NCI-H1092 treated with DMSO at 0.1 percent for 48 hours (cell line): ENCODE results near the gene ZNF740.
"Not testable (repeated sequence)": the region's sequence is repeated elsewhere in the genome, so short reads cannot be mapped to it uniquely, and the experiment has no call there.

Experiments
- DNase-seq: peaks from one replicate; lab custom pipeline; 2025; lab: John Stamatoyannopoulos, UW

The ZNF740 gene

DNA sequence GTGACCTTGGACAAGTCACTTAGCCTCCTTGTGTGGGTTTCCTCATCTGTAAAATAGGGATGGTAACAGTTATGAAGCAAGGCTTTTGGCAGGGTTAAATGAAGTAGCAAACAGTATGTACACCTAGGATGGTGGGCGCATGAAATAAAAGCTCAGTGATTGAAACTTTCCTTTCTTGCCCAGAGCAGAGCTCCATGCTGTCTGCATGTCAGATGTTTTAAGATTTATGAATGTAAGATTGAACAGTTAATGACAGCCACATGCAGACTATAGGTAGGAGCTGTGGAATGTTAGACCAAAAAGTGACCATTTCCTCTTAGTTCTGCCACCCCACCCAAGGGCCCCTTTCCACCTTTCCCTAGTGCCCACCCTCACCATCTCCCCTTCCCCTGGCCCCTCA is 14.5 kb downstream of the ZNF740 start:
- DNase-seq: no peak

DNA sequence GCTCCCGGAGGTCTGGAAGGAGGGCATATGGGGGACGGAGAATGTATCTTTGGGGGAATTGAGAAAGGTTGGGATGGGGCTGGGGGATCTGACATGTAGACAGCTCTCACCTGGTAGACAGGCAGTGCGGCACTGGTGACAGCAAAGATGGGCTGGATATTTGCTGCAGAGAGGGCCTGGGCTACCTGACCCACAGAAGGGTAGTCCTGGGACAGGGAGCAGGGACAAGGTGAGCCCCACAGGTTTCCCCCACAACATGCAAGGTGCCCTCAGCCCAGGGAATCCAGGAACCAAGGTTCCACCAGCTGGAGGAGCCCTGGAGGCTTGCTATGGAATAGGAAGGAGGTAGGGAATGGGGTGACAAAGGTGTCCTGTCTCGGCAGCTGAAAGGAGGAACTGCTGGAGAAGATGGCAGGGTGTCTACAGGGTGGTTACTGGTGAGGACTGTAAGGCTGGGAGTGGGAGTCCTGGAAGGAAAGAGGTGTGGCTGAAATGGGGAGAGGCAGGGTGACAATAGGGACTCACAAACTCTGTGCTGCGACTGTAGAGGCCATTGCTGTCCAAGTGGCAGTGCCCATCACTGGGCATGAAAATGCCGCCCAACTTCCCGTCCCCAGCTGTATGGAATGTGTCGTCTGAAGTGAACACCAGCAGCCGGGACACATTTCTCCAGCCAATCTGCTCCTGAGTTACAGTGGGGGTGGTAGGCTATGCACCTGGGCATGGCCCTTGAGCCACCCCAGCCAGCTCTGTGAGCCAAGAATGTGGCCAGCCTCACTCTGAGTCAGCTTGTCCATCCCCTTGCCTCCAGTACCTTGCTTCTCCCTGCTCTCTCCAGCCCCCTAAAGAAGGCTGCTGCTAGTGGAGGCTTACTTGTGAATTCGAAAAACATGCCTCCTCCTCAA is 15.2 kb downstream of the ZNF740 start:
- no peak for DNase-seq

DNA sequence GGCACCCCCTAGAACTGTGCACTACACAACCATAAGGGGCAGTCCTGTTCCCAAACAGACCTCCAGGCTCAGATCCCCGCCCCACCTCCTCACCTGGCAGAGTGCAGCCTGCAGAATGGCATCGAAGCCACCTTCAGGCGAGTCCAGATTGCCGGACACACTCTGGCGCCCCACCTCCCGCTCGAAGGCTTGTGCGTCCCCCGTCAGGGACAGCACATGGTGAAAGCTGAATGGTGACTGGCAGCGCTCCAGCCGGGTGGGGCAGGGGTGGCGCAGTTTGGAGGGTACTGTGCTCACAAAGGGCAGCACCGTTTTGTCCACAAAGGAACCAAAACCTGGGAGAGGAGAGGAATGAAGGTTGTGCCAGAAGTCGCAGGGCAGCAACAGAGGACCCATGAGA is 16.0 kb downstream of the ZNF740 start:
- DNase-seq: no peak

DNA sequence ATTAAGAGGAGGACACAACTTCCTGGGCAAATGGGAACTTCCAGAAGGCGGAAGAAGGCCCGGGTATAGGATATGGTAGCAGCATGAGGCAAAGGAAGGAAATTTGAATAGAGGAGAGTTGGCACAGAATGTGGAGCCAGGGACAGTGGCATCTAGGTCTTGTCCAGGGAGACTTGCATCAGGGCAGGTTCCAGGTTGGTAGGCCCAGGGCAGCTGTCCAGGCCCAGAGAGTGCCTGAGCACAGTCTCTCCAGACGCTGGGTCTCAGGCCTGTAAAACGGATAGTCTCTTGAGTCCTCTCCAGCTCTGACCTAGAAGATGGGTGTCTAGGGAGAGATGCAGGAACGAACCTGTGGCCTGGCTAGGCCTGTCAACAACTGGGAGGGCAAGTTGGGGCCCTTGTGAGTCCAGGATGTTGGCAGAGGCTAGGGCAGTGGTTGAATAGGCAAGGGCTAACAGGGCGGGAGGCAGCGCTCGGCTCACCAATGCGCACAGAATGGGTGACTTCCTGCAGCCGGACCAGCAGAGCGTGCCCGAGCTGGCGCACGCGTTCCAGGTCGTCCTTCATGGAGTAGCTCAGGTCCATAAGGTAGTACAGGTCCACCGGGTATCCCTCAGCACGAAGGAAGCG is 16.6 kb downstream of the ZNF740 start:
- no peak for DNase-seq

DNA sequence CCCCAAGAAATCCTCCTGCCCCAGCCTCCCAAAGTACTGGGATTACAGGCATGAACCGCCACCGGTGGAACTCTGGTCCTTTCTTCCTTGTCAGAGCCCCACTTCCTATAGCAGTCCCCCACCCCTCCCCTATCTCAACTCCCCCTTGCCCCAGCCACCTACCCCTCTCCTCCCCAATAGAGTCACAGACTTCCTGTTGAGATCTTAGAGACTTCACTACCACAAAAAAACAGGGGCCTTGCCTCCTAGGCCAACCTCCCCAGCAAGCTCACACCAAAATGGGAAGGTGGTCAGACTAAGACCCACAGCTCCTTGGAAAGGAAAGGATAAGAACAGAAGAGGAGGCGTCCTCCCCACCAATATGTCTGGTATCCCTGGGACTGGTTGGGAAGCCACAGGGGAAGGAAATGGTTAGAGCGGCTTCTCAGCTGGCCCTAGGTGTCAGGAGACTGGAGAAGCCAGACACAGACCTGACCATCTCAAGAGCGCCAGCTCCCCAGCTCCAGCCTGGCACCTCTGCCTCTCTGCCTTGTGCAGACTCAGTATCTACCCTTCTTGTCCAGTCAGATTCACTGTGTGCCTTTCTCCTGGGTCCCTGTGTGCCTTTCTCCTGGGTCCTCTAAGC is 18.1 kb downstream of the ZNF740 start:
- DNase-seq: no peak

DNA sequence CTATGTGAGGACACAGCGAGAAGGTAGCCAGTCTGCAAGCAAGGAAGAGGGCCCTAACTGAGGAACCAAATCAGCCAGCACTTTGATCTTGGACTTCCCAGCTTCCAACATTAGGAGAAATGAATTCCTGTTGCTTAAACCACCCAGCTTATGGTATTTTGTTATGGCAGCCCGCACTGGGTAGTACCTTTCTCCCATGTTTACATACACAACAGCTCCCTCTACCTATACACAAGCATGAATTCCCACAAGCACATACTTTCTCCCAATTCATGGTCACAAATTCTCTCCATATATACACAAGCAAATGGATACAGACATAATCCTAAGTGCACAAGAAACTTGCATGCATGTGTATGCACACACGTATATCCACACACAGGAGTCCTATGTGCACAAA is 19.2 kb downstream of the ZNF740 start:
- no peak for DNase-seq

DNA sequence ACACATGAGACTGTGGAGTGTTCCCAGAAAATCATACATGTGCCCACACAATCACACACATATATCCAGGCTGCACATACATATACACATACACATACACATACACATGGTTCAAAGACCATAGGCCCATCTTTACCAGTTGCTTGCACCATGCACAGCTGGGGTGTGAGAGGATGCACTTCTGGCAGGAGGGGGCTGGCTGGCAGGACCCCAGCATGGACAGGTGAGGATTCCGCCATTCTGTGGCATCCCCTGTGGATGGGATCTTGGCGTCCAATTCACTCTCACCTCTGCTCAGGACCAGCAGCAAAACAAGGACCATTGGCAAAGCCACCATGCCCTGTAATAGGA is 19.6 kb downstream of the ZNF740 start:
- no peak for DNase-seq

DNA sequence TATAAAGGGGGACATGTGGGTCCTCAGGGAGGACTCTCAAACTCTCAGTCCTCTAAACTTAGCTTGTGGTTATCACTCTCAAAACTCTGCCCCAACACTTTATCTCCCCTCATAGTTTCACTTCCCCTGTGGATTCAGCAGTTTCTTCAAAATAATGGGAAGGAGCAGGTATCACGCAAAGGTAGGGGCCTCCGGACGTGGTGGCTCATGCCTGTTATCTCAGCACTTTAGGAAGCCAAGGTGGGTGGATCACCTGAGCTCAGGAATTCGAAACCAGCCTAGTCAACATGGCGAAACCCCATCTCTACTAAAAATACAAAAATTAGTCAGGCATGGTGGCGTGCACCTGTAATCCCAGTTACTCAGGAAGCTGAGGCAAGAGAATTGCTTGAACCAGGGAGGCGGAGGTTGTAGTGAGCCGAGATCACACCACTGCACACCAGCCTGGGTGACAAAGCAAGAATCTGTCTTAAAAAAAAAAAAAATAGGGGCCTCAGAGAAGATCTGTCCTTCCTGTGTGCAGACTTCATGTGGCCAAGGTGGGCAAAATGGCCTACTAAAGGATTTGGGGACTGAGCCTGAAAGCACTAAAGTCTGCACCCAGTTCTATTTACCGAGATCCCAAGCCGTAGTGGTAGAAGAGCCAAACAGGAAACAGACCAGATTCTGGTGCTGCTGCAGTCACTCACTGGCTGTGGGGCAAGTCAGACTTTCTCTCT is 20.1 kb downstream of the ZNF740 start:
- no peak for DNase-seq

DNA sequence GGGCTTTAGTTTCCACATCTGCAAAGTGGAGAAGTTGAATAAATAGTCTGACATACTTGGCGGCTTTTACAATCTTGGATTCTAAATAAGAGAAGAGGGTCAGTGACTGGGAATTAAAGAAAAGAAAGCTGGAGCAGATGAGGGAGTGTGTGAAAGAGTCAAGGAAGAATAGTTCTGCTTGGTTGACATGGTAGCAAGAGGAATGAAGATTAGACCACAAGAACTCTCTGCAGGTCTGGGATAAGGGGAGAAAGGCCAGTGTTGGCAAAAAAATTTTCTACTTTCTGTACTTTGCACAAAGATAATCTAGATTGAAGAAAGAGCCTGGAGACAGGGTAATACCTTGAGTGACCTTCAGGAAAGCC is 20.6 kb downstream of the ZNF740 start:
- DNase-seq: no peak

DNA sequence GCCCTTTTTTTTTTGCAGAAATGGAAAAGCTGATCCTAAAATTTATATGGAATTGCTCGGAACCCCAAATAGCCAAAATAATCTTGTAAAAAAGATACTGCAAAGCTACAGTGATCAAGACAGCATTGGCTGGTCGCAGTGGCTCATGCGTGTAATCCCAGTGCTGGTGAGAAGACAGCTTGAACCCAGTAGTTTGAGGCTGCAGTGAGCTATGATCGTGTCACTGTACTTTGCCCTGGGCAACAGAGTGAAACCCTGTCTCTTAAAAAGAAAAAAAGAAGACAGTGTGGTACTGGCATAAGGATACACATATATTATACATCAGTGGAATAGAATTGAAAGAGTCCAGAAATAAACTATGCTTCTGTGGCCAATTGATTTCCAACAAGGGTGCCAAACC is 21.1 kb downstream of the ZNF740 start:
- DNase-seq: no peak

DNA sequence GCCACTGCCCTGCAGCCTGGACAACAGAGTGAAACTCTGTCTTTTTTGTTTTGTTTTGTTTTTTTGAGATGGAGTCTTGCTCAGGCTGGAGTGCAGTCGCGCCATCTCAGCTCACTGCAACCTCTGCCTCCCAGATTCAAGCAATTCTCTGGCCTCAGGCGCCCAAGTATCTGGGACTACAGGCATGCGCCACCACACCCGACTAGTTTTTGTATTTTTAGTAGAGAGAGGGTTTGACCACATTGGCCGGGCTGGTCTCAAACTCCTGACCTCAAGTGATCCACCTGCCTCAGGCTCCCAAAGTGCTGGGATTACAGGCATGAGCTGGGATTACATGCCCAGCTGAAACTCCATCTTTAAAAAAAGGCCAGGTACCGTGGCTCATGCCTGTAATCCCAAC is 21.8 kb downstream of the ZNF740 start:
- DNase-seq: not testable (repeated sequence)

DNA sequence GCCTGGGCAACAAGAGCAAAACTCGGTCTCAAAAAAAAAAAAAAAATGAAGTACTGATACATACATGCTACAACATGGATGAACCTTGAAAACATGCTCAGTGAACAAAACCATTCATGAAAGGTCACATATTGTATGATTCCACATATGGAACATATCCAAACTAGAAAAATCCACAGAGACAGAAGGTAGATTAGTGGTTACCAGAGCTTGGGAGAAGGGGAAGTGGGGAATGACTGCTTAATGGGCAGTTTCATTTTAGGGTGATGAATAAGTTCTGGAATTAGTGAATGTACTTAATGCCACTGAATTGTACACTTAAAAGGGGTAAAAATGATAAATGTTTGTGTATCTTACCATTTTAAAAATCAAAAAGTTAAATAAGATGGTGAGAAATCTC is 23.8 kb downstream of the ZNF740 start:
- no peak for DNase-seq

DNA sequence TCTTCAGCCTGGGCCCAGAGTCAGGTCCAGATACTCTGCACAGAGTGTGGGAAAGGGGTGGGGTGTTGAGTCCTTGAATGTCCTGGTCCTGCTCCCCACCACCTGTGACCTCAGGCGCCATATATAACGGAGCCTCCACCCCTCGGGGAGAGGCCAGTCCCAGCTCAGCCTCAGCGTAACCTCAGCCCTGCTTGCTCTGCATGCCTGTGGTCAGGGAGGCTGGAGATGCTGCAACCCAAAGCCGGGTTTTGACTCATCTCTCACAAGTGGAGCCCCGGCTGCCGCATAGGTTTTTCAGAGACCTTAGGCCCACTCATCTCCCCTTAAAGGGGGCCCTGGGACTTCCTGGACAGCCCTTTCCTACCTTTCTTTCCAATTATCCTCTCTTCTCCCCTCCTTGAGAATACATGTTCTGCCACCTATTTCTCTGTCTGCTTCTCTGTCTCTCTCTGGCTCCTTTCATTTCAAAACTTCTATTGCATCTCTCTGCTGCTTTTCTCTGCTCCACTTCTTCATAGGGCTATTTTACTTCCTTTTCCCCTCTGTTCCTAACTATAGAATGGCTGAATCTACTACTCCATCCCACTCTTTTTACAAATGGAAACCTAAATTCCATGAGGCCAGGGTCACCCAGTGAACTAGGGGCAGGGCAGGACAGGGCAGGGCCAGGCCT is 25.4 kb downstream of the ZNF740 start:
- no peak for DNase-seq

DNA sequence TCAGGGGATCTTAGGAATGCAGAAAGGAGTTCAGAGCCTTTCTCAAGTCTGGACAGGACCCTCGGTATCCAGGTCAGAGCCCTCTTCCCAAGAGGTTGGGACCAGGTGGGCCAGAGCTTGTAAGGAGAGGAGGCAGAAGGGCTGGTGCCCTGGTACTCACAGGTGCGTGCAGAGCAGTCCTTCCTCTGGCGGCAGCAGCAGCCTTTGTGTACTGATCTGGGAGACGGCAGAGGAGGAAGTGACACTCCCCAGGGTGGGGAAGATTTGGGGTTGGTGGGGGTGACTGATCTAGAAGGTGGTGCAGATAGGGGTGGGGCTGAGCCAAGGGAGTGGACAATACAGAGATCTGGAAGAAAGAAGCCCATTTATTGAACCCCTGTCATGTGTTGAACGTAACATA is 26.5 kb downstream of the ZNF740 start, which contains the start of gene ITGB7:
Gene ITGB7 (minus strand): TSS at position 210 of the 400 bp plus-strand sequence. CDS start 6,808 bp downstream, outside the sequence.
- no peak for DNase-seq

DNA sequence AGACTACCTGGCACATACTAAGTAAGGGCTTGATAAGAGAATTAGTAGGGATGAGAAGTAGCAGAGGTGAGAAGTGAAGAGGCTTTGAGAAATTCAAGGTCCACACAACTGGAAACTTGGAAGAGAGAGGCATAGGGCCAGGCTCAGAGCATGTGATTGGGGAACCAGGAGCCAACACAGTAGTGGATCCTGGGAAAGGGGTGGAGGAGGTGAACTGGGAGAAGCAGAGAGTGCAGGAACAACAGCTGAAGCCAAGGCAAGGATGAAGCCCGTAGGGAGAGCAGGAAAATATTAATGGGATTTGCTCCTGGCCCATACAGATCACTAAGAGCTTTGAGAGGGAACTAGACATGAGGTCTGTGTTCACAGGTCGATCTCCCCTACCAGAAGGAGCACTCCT is 27.9 kb downstream of the ZNF740 start:
- DNase-seq: no peak

DNA sequence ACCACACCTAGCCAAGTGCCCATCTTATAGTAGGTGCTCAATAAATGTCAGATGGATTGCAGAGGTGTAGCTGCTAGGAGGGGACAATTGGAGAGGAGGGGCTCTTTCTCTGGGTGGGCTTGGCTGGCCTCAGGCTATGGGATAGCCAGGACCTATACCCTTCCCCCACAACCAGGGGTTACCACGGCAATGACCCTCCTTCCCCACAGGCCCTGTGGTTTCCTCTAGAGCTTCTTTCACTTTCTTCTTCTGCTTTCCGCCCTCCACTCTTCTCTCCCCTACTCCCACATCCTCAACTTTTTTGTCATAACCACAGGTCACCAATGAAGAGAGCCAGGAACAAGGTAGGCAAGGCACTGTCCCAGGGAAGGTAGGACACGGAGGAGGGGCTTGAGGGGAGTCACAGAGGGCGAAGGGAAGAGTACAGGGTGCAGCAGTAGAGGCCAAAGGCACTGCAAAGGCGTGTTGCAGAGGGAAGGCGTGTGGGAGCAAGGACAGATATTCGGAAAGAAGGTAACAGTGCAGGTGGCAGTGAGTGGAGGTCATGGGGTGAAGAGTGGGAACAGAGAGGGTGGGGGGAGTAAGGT is 28.4 kb downstream of the ZNF740 start:
- DNase-seq: no peak

DNA sequence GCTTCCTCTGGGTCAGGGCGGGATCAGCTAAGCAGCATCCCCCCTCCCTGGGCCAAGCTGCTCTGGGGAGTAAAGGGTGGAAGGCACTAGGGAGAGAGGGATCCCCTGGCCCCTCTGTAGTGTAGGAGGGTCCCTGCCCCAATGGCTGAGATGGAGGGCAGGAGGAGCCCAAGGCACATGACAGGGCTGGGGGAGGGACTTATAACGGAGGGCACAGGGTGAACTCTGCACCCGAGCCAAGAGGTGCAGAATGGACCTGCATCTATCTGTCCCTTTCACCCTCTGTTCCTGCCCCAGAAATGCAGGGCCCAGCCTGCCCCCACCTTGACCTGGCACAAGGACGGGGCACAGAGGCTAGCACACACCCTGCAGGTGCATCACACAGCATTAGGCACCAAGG is 30.3 kb downstream of the ZNF740 start:
- DNase-seq: no peak

DNA sequence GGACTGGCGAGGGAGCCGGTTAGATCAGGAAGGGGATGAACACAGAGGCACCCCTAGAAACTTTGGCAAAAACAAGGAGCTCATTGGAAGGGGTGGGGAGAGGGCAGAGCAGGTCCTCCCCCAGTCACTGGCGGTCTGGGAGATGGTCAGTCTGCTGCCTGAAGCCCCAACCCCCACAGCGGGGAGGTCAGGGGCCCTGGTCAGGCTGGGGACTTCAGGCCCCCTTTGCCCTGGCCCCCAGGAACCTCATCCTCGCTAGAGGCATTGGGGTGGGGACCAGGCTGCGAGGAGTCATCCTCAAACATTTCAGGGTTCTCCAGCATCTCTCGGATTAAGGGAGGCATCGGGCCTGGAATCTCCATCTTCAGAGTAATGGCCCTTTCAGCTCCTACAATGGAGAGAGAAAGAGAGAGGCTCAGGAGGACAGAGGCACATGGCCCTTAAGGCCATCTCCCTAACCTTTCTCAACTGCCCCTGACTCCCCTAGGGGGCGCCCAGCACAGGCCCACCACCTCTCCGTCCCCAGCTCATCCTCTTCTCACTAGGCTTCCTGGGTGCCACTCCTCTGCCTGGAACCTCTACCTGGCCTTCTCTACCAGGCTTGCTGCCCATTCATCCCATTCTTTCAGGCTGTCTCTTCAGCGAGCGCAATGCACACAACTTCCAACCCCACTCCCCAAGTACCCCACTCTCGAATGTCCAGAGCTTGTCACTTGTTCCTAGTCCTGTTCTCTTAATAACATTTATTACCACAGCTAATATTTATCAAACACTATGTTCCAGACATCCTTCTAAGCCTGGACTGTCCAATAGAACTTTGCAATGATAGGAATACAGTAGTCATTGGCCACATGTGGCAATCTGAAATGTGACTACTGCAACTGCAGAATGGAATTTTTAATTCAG is 31.2 kb downstream of the ZNF740 start:
- no peak for DNase-seq

DNA sequence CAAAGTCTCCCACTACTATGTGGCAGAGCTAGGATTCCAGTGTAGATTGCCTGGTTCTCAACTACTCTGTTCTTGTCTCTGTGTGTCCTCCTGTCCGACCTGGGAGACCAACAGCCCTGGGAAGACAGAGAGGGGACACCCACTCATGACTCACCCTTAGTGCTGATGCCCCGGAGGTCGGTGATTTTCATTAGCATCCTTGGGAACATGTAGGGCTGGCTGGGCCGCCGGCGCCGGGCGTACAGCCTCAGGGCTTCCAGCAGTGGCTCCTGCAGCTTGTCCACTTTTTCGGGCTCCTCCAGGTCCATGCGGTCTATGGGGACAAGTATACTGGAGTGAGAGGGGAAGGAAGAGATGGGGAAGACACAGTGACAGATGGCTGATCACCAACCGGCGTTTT is 32.4 kb downstream of the ZNF740 start:
- DNase-seq: no peak

DNA sequence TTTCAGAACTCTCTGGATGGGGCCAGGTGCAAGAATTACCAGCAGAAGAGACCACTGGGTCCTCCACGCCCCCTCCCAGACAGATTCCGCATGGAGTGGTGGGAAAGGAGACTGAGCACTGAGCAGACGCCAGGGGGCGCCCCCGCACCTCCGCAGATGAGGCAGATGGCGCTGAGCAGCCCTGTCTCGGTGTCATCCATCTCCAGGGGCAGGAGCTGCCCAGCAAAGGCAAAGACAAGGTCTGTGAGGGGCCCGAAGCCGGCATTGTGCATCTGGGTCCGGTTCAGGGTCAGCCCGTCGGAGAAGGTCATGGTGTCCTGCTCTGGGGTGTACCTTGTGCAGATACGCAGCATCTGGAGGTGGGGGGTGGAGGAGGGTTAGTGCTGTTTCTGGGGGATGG is 32.8 kb downstream of the ZNF740 start:
- peak; percentile 58 for DNase-seq

DNA sequence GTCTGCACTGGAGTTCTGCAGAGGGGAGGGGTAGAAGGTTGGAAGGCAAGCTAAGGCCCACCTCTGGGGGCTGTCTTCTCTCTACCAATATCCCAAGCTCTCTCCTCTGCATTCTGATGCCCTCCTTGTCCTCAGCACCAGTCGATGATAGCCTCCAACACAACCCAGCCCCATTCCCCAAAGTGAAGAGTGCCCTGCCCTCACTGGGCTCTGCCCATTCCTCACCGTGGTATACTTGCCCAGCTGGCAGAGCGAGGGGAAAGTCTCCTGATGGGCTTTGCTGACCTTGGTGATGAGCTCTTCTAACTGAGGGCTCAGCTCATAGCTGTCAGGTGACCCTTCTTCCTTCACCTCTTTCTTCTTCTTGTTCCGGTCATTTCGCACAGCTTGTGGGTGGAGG is 33.7 kb downstream of the ZNF740 start:
- no peak for DNase-seq
